Astrocyte of the cerebellum (primary cell): Measurements from ENCODE around the gene ZNF785.
"Not testable (repeated sequence)": the region's sequence is repeated elsewhere in the genome, so short reads cannot be mapped to it uniquely, and the experiment has no call there.

Experiments
- DNase-seq: peaks from one replicate; pipeline ENCODE4 v3.0.0-alpha.2; 2011; ENCODE audit warnings: low read depth
- H3K4me3 ChIP-seq: 2 replicates; pipeline ENCODE4 v1.5.1; 2011; ENCODE audit warnings: mild to moderate bottlenecking, low read depth, low read length, moderate library complexity
- CTCF ChIP-seq: IDR thresholded peaks from 2 replicates; pipeline ENCODE4 v1.5.1; 2012; ENCODE audit warnings: low read length, low read depth, moderate library complexity, mild to moderate bottlenecking; ENCODE audit errors: missing control alignments
- in situ Hi-C: cut with HindIII; loops from 2 replicates; pipeline ENCODE4 v1.10.0; 2017; ENCODE audit warnings: low sequenced_read_pairs

Gene ZNF785

GRCh38 chr16:30551781-30552180 is 33.7 kb downstream of the ZNF785 start:
- no peak for TF ChIP-seq CTCF
- H3K4me3 ChIP-seq: no peak overlapping the region
- in situ Hi-C loops: no loop called here
- DNase-seq: no peak

- H3K4me3 ChIP-seq: no peak overlapping the region
- TF ChIP-seq CTCF: no peak
- DNase-seq: no peak
- in situ Hi-C loops: no loop called here
Measured at GRCh38 chr16:30548416-30549253, 36.9 kb downstream of the ZNF785 start.

GRCh38 chr16:30546115-30546514 is 39.4 kb downstream of the ZNF785 start:
- no peak for TF ChIP-seq CTCF
- no peak overlapping the region for H3K4me3 ChIP-seq
- DNase-seq: no peak
- in situ Hi-C loops: no loop called here

GRCh38 chr16:30543067-30543466 is 42.4 kb downstream of the ZNF785 start:
- in situ Hi-C loops: no loop called here
- no peak for DNase-seq
- H3K4me3 ChIP-seq: no peak overlapping the region
- TF ChIP-seq CTCF: no peak

- in situ Hi-C loops: no loop called here
- no peak for TF ChIP-seq CTCF
- DNase-seq: no peak
- H3K4me3 ChIP-seq: no peak overlapping the region
Measured at GRCh38 chr16:30541502-30542329, 43.8 kb downstream of the ZNF785 start.

- in situ Hi-C loops, H3K4me3 ChIP-seq, DNase-seq: not testable (repeated sequence)
Measured at GRCh38 chr16:30540916-30541464, 44.5 kb downstream of the ZNF785 start.

GRCh38 chr16:30539986-30540526 is 45.4 kb downstream of the ZNF785 start:
- in situ Hi-C loops, H3K4me3 ChIP-seq, DNase-seq: not testable (repeated sequence)
